CD4-positive, alpha-beta T cell (primary cell): ENCODE measurements around the gene FGGY. TPM values are rescaled to one million over a fixed set of nuclear protein-coding genes. Genes with fewer than 3 reads are reported as not detected.

Experiments
- ATAC-seq: fragments of 200-7000 bp; cut with Tn5 transposase; one replicate; pipeline ENCODE4 v1.10.0; 2022; ENCODE audit warnings: mild to moderate bottlenecking; ENCODE audit not compliant: poor library complexity
- CTCF ChIA-PET: fragments of 350-600 bp; sonication (Branson Sonifier 250); formaldehyde crosslinking; loops from one replicate; lab custom pipeline; 2021; ENCODE audit warnings: antibody characterized with exemption, inconsistent platforms; lab: Charles Lee
- POLR2A ChIA-PET: fragments of 350-600 bp; sonication (Branson Sonifier 250); formaldehyde crosslinking; loops from one replicate; lab custom pipeline; 2021; ENCODE audit warnings: antibody characterized with exemption, inconsistent platforms; lab: Charles Lee
- DNase-seq, 14 experiments: peaks; one replicate each; pipeline ENCODE4 v3.0.0-alpha.2; 2013 to 2020; ENCODE audit warnings: mixed read lengths in 2 of 14
- H3K27ac ChIP-seq, 2 donors: one replicate each; pipeline versions ENCODE4 v1.5.1 to v1.7.0; 2013; ENCODE audit warnings: low read length in 2 of 2, low read depth in 1 of 2, mild to moderate bottlenecking in 1 of 2
- H3K27me3 ChIP-seq, 2 experiments: 1 replicate in 1 of 2; 2 replicates in 1 of 2; pipeline versions ENCODE4 v1.6.1 to v1.7.0; 2013; ENCODE audit warnings: low read length in 2 of 2, control low read depth in 1 of 2, mild to moderate bottlenecking in 1 of 2, moderate library complexity in 1 of 2; ENCODE audit not compliant: insufficient read depth in 2 of 2, control insufficient read depth in 1 of 2
- H3K36me3 ChIP-seq: one replicate; pipeline ENCODE4 v1.6.1; 2013; ENCODE audit warnings: low read length, control low read depth; ENCODE audit not compliant: insufficient read depth
- H3K4me1 ChIP-seq: one replicate; pipeline ENCODE4 v1.6.1; 2013; ENCODE audit warnings: low read length, control low read depth; ENCODE audit not compliant: insufficient read depth
- H3K4me3 ChIP-seq: one replicate; pipeline ENCODE4 v1.5.1; 2013; ENCODE audit warnings: mild to moderate bottlenecking, low read length, moderate library complexity
- H3K9me3 ChIP-seq, 2 experiments: 1 replicate in 1 of 2; 2 replicates in 1 of 2; pipeline versions ENCODE4 v1.6.1 to v1.7.0; 2013; ENCODE audit warnings: low read length in 2 of 2, mild to moderate bottlenecking in 2 of 2, control low read depth in 1 of 2, moderate library complexity in 1 of 2; ENCODE audit not compliant: control insufficient read depth in 1 of 2, insufficient read depth in 1 of 2
- H3K27ac Mint-ChIP-seq: one replicate; pipeline ENCODE4 v1.8.0; 2020; ENCODE audit warnings: mixed read lengths
- H3K27me3 Mint-ChIP-seq: one replicate; pipeline ENCODE4 v1.8.0; 2021; ENCODE audit warnings: mixed read lengths
- H3K36me3 Mint-ChIP-seq: one replicate; pipeline ENCODE4 v1.8.0; 2021; ENCODE audit warnings: low read depth, mixed read lengths
- H3K4me1 Mint-ChIP-seq: one replicate; pipeline ENCODE4 v1.8.0; 2021; ENCODE audit warnings: low read depth, mixed read lengths
- H3K4me3 Mint-ChIP-seq: one replicate; pipeline ENCODE4 v1.8.0; 2020; ENCODE audit warnings: mild to moderate bottlenecking, mixed read lengths
- H3K9me3 Mint-ChIP-seq: one replicate; pipeline ENCODE4 v1.8.0; 2020; ENCODE audit warnings: mixed read lengths
- CTCF ChIP-seq: fragments of 200-600 bp; IDR thresholded peaks from one replicate; pipeline ENCODE4 v1.8.0; 2022; ENCODE audit warnings: antibody characterized with exemption, mild to moderate bottlenecking
- intact Hi-C, 2 experiments: fragments of 100-400 bp; cut with DNase I in 1 of 2; cut with micrococcal nuclease in 1 of 2; formaldehyde crosslinking; loops; one replicate each; pipeline versions ENCODE4 v1.15.1 to v1.9.0; 2023 to 2025; cut with DNase I, micrococcal nuclease
- total RNA-seq, 174 experiments: library from RNA in 2 of 174; stranded (reverse) in 2 of 174; gene quantifications; one replicate each; pipeline ENCODE4 v1.2.3 and lab custom pipeline; 2021 to 2026

Gene FGGY
- total RNA-seq, 2 experiments from 2014 or later, result 9.5 to 10.0 TPM

- intact Hi-C loops, result no loop called here
- H3K9me3 ChIP-seq, result no peaks in the 10 kb centered on the region
- H3K4me3 Mint-ChIP-seq, result no peak overlapping the region
- H3K27me3 Mint-ChIP-seq, result no peaks in the 10 kb centered on the region
- ChIA-PET POLR2A (no interaction called here), CTCF (no interaction called here)
- H3K36me3 ChIP-seq, result no peaks in the 10 kb centered on the region
- H3K4me1 ChIP-seq, result no peaks in the 10 kb centered on the region
- H3K27ac ChIP-seq, result no peak overlapping the region
- ATAC-seq (no peak), DNase-seq (no peak)
- no peak overlapping the region for H3K4me3 ChIP-seq
- no peaks in the 10 kb centered on the region for H3K9me3 Mint-ChIP-seq
- H3K27me3 ChIP-seq, result no peaks in the 10 kb centered on the region
- no peak overlapping the region for H3K27ac Mint-ChIP-seq
- no peak for TF ChIP-seq CTCF
- H3K36me3 Mint-ChIP-seq, result no peaks in the 10 kb centered on the region
- H3K4me1 Mint-ChIP-seq, result no peaks in the 10 kb centered on the region
Measured at GRCh38 chr1:59412718-59413326, 115.9 kb downstream of the FGGY start.

GRCh38 chr1:59413327-59413720 lies 116.4 kb downstream of the FGGY start:
- Histone ChIP-seq H3K4me3 (no peak overlapping the region), H3K27ac (no peak overlapping the region), H3K9me3 (no peaks in the 10 kb centered on the region), H3K27me3 (no peaks in the 10 kb centered on the region), H3K36me3 (no peaks in the 10 kb centered on the region), H3K4me1 (no peaks in the 10 kb centered on the region)
- DNase-seq, result no peak
- no peak for TF ChIP-seq CTCF
- Mint-ChIP-seq H3K9me3 (no peaks in the 10 kb centered on the region), H3K27me3 (no peaks in the 10 kb centered on the region), H3K4me3 (no peak overlapping the region), H3K4me1 (no peaks in the 10 kb centered on the region), H3K36me3 (no peaks in the 10 kb centered on the region), H3K27ac (no peak overlapping the region)
- intact Hi-C loops, result no loop called here
- CTCF ChIA-PET, result no interaction called here
- POLR2A ChIA-PET, result no interaction called here
- ATAC-seq, result no peak

- no peaks in the 10 kb centered on the region for H3K9me3 Mint-ChIP-seq
- H3K36me3 ChIP-seq, result no peaks in the 10 kb centered on the region
- intact Hi-C loops, result no loop called here
- H3K36me3 Mint-ChIP-seq, result no peaks in the 10 kb centered on the region
- no peaks in the 10 kb centered on the region for H3K27me3 Mint-ChIP-seq
- no peaks in the 10 kb centered on the region for H3K27me3 ChIP-seq
- DNase-seq (no peak), ATAC-seq (no peak)
- H3K27ac Mint-ChIP-seq, result no peak overlapping the region
- no peak overlapping the region for H3K4me3 ChIP-seq
- POLR2A ChIA-PET, result no interaction called here
- H3K9me3 ChIP-seq, result no peaks in the 10 kb centered on the region
- H3K4me3 Mint-ChIP-seq, result no peak overlapping the region
- H3K4me1 Mint-ChIP-seq, result no peaks in the 10 kb centered on the region
- CTCF ChIA-PET, result no interaction called here
- TF ChIP-seq CTCF, result no peak
- H3K27ac ChIP-seq, result no peak overlapping the region
- H3K4me1 ChIP-seq, result no peaks in the 10 kb centered on the region
Measured at GRCh38 chr1:59414406-59415133, 117.7 kb downstream of the FGGY start.
